HAP-1 (cell line): Measurements from ENCODE around the gene DPP6.

Experiments used
- DNase-seq, 2 experiments: peaks; one replicate each; pipeline ENCODE4 v3.0.0-alpha.2; 2016 to 2020; ENCODE audit warnings: low spot score in 2 of 2
- H3K27me3 ChIP-seq: fragments of 250-450 bp; sonication (Bioruptor Pico); 2 replicates; pipeline ENCODE4 v1.5.1; 2020; ENCODE audit warnings: low read depth, mild to moderate bottlenecking, moderate library complexity
- H3K36me3 ChIP-seq: fragments of 250-450 bp; sonication (Bioruptor Pico); replicated peaks from 2 replicates; pipeline ENCODE4 v1.5.1; 2020; ENCODE audit warnings: mild to moderate bottlenecking
- H3K4me1 ChIP-seq: fragments of 250-450 bp; sonication (Bioruptor Pico); 2 replicates; pipeline ENCODE4 v1.5.1; 2020; ENCODE audit warnings: mild to moderate bottlenecking
- H3K4me3 ChIP-seq: fragments of 250-450 bp; sonication (Bioruptor Pico); 2 replicates; pipeline ENCODE4 v1.5.1; 2020; ENCODE audit warnings: mild to moderate bottlenecking, moderate library complexity
- H3K9me3 ChIP-seq: fragments of 250-450 bp; sonication (Bioruptor Pico); 2 replicates; pipeline ENCODE4 v1.5.1; 2020; ENCODE audit warnings: mild to moderate bottlenecking, moderate library complexity
- in situ Hi-C: fragments of 300-500 bp; cut with MboI; formaldehyde crosslinking; loops from 3 replicates; pipeline ENCODE4 v1.14.3; 2020; ENCODE audit warnings: low sequenced_read_pairs, inconsistent platforms, mixed read lengths

The DPP6 gene

GRCh38 chr7:154188330-154188729, 136.1 kb downstream of the DPP6 start:
- Histone ChIP-seq H3K4me3 (no peak overlapping the region), H3K36me3 (no peaks in the 10 kb centered on the region), H3K27me3 (no peaks in the 10 kb centered on the region), H3K9me3 (no peaks in the 10 kb centered on the region), H3K4me1 (no peaks in the 10 kb centered on the region)
- DNase-seq = no peak
- in situ Hi-C loops = no loop called here

DNA sequence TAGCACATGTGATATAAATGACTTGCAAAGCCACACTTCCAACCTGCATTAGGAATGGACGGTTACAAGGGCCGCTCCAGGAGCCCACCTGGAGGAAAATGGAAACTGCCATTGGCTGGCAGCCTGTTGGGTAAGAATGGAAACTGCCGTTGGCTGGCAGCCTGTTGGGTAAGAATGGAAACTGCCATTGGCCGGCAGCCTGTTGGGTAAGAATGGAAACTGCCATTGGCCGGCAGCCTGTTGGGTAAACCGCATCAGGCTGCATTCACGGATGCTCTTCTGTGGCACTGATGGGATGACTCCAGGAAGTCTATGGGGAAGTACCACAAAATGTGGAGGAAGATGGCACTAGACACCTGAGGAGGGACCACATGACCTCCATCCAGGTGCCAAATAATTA, 143.1 kb downstream of the DPP6 start:
- Histone ChIP-seq H3K36me3 (no peaks in the 10 kb centered on the region), H3K9me3 (no peaks in the 10 kb centered on the region), H3K27me3 (no peaks in the 10 kb centered on the region), H3K4me1 (no peaks in the 10 kb centered on the region), H3K4me3 (no peak overlapping the region)
- in situ Hi-C loops = no loop called here
- no peak for DNase-seq

DNA sequence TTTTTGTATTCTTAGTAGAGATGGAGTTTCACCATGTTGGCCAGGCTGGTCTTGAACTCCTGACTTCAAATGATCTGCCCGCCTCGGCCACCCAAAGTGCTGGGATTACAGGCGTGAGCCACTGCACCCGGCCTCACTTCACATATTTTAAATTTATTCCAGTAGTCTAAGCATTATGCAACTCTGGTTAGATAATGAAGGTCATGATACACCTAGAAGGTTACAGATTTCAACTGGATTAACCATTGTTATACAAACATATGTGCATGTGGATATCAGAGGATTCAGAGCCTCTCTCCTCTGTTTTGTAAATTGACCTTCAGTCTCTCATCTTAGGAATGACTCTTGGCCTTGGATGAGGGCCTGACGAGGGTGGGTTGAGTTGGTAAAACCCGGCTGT, 146.3 kb downstream of the DPP6 start:
- in situ Hi-C loops = no loop called here
- Histone ChIP-seq H3K4me3 (no peak overlapping the region), H3K4me1 (no peaks in the 10 kb centered on the region), H3K27me3 (no peaks in the 10 kb centered on the region), H3K9me3 (no peaks in the 10 kb centered on the region), H3K36me3 (no peaks in the 10 kb centered on the region)
- DNase-seq = no peak

DNA sequence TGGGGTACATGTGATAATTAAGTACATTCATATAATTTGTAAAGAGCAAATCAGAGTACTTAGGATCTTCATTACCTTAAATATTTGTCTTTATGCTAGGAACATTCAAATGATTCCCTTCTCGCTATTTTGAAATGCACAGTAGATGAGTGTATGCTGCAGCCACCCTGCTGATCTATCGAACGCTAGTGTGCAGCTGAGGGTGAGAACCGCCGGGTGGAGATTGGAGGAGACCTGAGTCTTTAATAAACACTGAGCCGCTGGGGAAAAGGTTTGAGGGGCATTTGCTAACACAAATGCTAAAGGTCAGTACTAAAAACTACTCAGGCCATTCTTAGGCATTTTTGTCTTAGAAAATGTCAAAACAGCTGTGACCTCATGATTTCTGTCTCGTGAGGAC, 148.0 kb downstream of the DPP6 start:
- Histone ChIP-seq H3K9me3 (no peaks in the 10 kb centered on the region), H3K4me1 (no peaks in the 10 kb centered on the region), H3K4me3 (no peak overlapping the region), H3K27me3 (no peaks in the 10 kb centered on the region), H3K36me3 (no peaks in the 10 kb centered on the region)
- DNase-seq = no peak
- in situ Hi-C loops = no loop called here

GRCh38 chr7:154202002-154202401, 149.8 kb downstream of the DPP6 start:
- no peaks in the 10 kb centered on the region for H3K4me1 ChIP-seq
- H3K4me3 ChIP-seq = no peak overlapping the region
- H3K9me3 ChIP-seq = no peaks in the 10 kb centered on the region
- no peaks in the 10 kb centered on the region for H3K27me3 ChIP-seq
- DNase-seq = no peak
- in situ Hi-C loops = no loop called here
- H3K36me3 ChIP-seq = no peaks in the 10 kb centered on the region

DNA sequence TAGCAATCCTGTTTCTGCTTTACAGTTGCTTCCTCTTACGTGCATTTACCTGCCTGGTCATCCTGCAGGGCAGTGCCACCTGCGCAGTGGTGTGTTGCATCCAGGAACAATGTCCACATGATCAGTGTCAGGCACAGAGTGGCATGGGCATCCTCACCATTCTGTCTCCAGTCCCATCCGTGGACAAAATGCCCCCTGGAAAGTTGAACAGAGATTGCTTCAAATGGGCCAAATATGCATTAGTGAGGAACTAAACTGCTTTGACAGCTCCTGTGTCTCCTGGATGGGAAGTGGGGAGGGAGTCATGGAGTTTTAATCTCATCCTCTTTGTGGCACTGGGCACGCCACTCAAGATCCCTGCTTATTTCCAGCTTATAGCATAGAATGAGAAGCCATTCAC, 151.8 kb downstream of the DPP6 start:
- no peaks in the 10 kb centered on the region for H3K4me1 ChIP-seq
- in situ Hi-C loops = no loop called here
- no peak for DNase-seq
- H3K9me3 ChIP-seq = no peaks in the 10 kb centered on the region
- no peaks in the 10 kb centered on the region for H3K36me3 ChIP-seq
- H3K27me3 ChIP-seq = no peaks in the 10 kb centered on the region
- H3K4me3 ChIP-seq = no peak overlapping the region

DNA sequence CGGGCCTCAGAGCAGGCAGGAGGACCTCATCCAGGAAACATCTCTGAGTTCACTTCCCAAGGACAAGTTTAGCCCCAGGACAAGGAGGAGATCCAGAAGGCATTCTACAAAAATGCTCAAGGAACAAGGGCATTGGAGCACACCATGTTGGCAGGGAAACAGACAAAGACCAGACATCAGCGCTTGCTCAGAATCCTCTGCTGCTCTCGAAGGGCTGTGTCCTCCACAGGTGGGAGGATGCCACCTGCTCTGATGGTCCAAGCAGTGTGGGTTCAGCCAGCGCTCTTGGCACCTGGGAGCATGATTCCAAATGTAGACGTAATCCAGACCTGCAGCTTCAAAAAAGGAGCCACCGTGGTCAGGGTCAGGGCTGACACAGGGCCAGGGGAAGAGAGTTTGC, 160.7 kb downstream of the DPP6 start:
- Histone ChIP-seq H3K4me3 (no peak overlapping the region), H3K27me3 (no peaks in the 10 kb centered on the region), H3K9me3 (no peaks in the 10 kb centered on the region), H3K36me3 (no peaks in the 10 kb centered on the region), H3K4me1 (no peaks in the 10 kb centered on the region)
- DNase-seq = no peak
- in situ Hi-C loops = no loop called here

GRCh38 chr7:154217688-154218340, 165.6 kb downstream of the DPP6 start:
- DNase-seq = no peak
- no peaks in the 10 kb centered on the region for H3K4me1 ChIP-seq
- H3K9me3 ChIP-seq = no peaks in the 10 kb centered on the region
- in situ Hi-C loops = no loop called here
- H3K4me3 ChIP-seq = no peak overlapping the region
- no peaks in the 10 kb centered on the region for H3K27me3 ChIP-seq
- no peaks in the 10 kb centered on the region for H3K36me3 ChIP-seq

GRCh38 chr7:154231732-154232131, 179.5 kb downstream of the DPP6 start:
- Histone ChIP-seq H3K36me3 (no peaks in the 10 kb centered on the region), H3K9me3 (no peaks in the 10 kb centered on the region), H3K27me3 (no peaks in the 10 kb centered on the region), H3K4me1 (no peaks in the 10 kb centered on the region), H3K4me3 (no peak overlapping the region)
- DNase-seq = no peak
- in situ Hi-C loops = no loop called here

- Histone ChIP-seq H3K4me3 (no peak overlapping the region), H3K9me3 (no peaks in the 10 kb centered on the region), H3K27me3 (no peaks in the 10 kb centered on the region), H3K36me3 (no peaks in the 10 kb centered on the region), H3K4me1 (no peaks in the 10 kb centered on the region)
- DNase-seq = no peak
- in situ Hi-C loops = no loop called here
These were observed 180.5 kb downstream of the DPP6 start for GRCh38 chr7:154232700-154233099.

- in situ Hi-C loops = no loop called here
- Histone ChIP-seq H3K9me3 (no peaks in the 10 kb centered on the region), H3K27me3 (no peaks in the 10 kb centered on the region)
These were observed 189.8 kb downstream of the DPP6 start for GRCh38 chr7:154241988-154242387.

GRCh38 chr7:154242709-154243108, 190.5 kb downstream of the DPP6 start:
- in situ Hi-C loops = no loop called here
- H3K36me3 ChIP-seq = no peaks in the 10 kb centered on the region

More at GRCh38 chr7:154241988-154242387, 189.8 kb downstream of the DPP6 start:
- no peak for DNase-seq
- Histone ChIP-seq H3K4me3 (no peak overlapping the region), H3K36me3 (no peaks in the 10 kb centered on the region), H3K4me1 (no peaks in the 10 kb centered on the region)

GRCh38 chr7:154252046-154252445, 199.8 kb downstream of the DPP6 start:
- Histone ChIP-seq H3K4me1 (no peaks in the 10 kb centered on the region), H3K9me3 (no peaks in the 10 kb centered on the region; the same call in 1 of the 2 replicates), H3K36me3 (no peaks in the 10 kb centered on the region), H3K27me3 (no peaks in the 10 kb centered on the region), H3K4me3 (no peak overlapping the region)
- no peak for DNase-seq
- in situ Hi-C loops = no loop called here

More at GRCh38 chr7:154242709-154243108, 190.5 kb downstream of the DPP6 start:
- Histone ChIP-seq H3K4me1 (no peaks in the 10 kb centered on the region), H3K4me3 (no peak overlapping the region), H3K9me3 (no peaks in the 10 kb centered on the region), H3K27me3 (no peaks in the 10 kb centered on the region)
- no peak for DNase-seq

- DNase-seq = no peak
- no peaks in the 10 kb centered on the region; the same call in 1 of the 2 replicates for H3K9me3 ChIP-seq
- in situ Hi-C loops = no loop called here
- no peaks in the 10 kb centered on the region for H3K4me1 ChIP-seq
- no peaks in the 10 kb centered on the region for H3K36me3 ChIP-seq
- H3K4me3 ChIP-seq = no peak overlapping the region
- no peaks in the 10 kb centered on the region for H3K27me3 ChIP-seq
These were observed 201.6 kb downstream of the DPP6 start for GRCh38 chr7:154253810-154254209.

- H3K4me1 ChIP-seq = no peaks in the 10 kb centered on the region
- H3K36me3 ChIP-seq = no peaks in the 10 kb centered on the region
- no peak overlapping the region for H3K4me3 ChIP-seq
- no peaks in the 10 kb centered on the region; the same call in 1 of the 2 replicates for H3K9me3 ChIP-seq
- in situ Hi-C loops = no loop called here
- no peak for DNase-seq
- no peaks in the 10 kb centered on the region for H3K27me3 ChIP-seq
These were observed 203.1 kb downstream of the DPP6 start for GRCh38 chr7:154255324-154255723.
